Stomach (tissue), 4 donors: Measurements from ENCODE around the gene KIAA0408.

Experiments
- EP300 ChIP-seq: sonication (generic); formaldehyde crosslinking; IDR thresholded peaks from one replicate; pipeline ENCODE4 v1.6.1; 2017; ENCODE audit warnings: antibody characterized with exemption
- POLR2A ChIP-seq, 4 donors: fragments of 450-650 bp; IDR thresholded peaks; one replicate each; pipeline ENCODE4 v1.6.1; 2016; ENCODE audit warnings: antibody characterized with exemption in 4 of 4, control low read depth in 2 of 4, mild to moderate bottlenecking in 1 of 4, moderate library complexity in 1 of 4
- POLR2AphosphoS5 ChIP-seq, 3 donors: sonication (generic); formaldehyde crosslinking; IDR thresholded peaks; one replicate each; pipeline ENCODE4 v1.6.1; 2016; ENCODE audit warnings: antibody characterized with exemption in 3 of 3
- TF ChIP-seq, protein P1 (sequence below), 7 experiments: fragments of 450-650 bp in 4 of 7; fragments of 200-600 bp in 3 of 7; sonication (generic) in 3 of 7; IDR thresholded peaks; one replicate each; pipeline ENCODE4 v1.5.1; 2016 to 2019; ENCODE audit warnings: antibody characterized with exemption in 7 of 7, control low read depth in 2 of 7, mild to moderate bottlenecking in 1 of 7

DNA sequence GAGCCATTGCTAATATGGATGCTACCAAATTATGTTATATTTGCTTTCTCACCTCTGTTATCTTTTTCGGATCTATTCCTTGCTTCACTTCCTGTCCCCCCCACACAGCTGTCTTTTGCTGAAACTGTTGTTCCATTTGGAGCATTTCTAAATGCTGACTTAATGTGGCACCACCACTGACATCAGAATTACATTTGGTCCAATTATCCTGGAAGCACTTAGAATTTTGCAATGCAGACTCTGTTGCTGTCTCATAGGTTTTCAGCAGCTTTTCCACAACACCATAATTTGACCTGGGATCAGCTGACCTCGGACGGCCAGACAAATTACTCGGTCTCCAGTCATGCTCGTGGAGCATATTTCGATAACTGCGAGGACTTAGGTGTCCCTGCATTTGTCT lies 12.8 kb downstream of the KIAA0408 start:
- TF ChIP-seq, protein P1, sequence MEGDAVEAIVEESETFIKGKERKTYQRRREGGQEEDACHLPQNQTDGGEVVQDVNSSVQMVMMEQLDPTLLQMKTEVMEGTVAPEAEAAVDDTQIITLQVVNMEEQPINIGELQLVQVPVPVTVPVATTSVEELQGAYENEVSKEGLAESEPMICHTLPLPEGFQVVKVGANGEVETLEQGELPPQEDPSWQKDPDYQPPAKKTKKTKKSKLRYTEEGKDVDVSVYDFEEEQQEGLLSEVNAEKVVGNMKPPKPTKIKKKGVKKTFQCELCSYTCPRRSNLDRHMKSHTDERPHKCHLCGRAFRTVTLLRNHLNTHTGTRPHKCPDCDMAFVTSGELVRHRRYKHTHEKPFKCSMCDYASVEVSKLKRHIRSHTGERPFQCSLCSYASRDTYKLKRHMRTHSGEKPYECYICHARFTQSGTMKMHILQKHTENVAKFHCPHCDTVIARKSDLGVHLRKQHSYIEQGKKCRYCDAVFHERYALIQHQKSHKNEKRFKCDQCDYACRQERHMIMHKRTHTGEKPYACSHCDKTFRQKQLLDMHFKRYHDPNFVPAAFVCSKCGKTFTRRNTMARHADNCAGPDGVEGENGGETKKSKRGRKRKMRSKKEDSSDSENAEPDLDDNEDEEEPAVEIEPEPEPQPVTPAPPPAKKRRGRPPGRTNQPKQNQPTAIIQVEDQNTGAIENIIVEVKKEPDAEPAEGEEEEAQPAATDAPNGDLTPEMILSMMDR (IDR thresholded peaks at IDR 0.05), result no peak
- TF ChIP-seq EP300 (no peak), POLR2A (IDR thresholded peaks at IDR 0.05) (no peak), POLR2AphosphoS5 (IDR thresholded peaks at IDR 0.05) (no peak)
